Kidney epithelial cell (primary cell): ENCODE measurements around the gene FIGNL2. TPM values are rescaled to one million over a fixed set of nuclear protein-coding genes. Genes with fewer than 3 reads are reported as not detected.

Experiments
- DNase-seq: peaks from one replicate; pipeline ENCODE4 v3.0.0-alpha.2; 2010; ENCODE audit warnings: low read depth
- H3K27me3 ChIP-seq: 2 replicates; pipeline ENCODE4 v1.6.0; 2011; ENCODE audit warnings: low read length; ENCODE audit not compliant: control insufficient read depth, insufficient read depth
- H3K36me3 ChIP-seq: 2 replicates; pipeline ENCODE4 v1.5.1; 2011; ENCODE audit warnings: low read length; ENCODE audit not compliant: control insufficient read depth, insufficient read depth
- H3K4me3 ChIP-seq: 2 replicates; pipeline ENCODE4 v1.5.1; 2011; ENCODE audit warnings: low read depth, mild to moderate bottlenecking, control low read depth, low read length
- CTCF ChIP-seq: IDR thresholded peaks from 2 replicates; pipeline ENCODE4 v1.5.1; 2011; ENCODE audit warnings: mild to moderate bottlenecking, moderate library complexity, low read length, control low read depth, inconsistent platforms; ENCODE audit not compliant: insufficient read depth, poor library complexity, severe bottlenecking
- total RNA-seq: library from RNA; depleted of rRNA; stranded (reverse); fragments of >200 nt; gene quantifications from 2 replicates; pipeline ENCODE4 v1.2.3, GENCODE V29; 2015

FIGNL2 gene
- total RNA-seq, 1 donor from 2014 or later, result 2.6 TPM

GRCh38 chr12:51871918-51872688, 23.6 kb upstream of the FIGNL2 start:
- TF ChIP-seq CTCF, result no peak
- no peak for DNase-seq
- no peaks in the 10 kb centered on the region for H3K36me3 ChIP-seq
- no peak overlapping the region for H3K4me3 ChIP-seq
- peaks cover 8% of the 10 kb centered on the region for H3K27me3 ChIP-seq

DNA sequence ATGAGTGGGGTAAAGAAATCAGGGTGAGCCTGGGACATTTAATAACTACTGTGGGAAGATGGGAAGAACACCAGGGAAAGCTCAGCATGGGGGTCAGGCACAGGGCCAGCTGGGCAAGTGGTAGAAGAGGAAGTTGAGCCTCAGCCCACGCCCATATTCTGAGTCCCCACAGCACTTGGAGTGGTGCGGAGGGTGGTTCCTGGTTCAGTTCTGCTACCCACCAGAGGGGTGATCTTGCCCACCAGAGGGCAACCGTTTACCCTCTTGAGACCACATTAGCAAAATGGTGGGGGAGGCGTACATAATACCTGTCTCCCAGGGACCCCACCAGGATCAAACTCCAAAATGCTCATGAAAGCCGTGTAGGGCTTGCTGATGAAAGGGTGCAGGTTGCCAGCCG, 22.6 kb upstream of the FIGNL2 start:
- Histone ChIP-seq H3K4me3 (no peak overlapping the region), H3K36me3 (no peaks in the 10 kb centered on the region), H3K27me3 (peaks cover 8% of the 10 kb centered on the region)
- DNase-seq, result no peak
- TF ChIP-seq CTCF, result no peak

DNA sequence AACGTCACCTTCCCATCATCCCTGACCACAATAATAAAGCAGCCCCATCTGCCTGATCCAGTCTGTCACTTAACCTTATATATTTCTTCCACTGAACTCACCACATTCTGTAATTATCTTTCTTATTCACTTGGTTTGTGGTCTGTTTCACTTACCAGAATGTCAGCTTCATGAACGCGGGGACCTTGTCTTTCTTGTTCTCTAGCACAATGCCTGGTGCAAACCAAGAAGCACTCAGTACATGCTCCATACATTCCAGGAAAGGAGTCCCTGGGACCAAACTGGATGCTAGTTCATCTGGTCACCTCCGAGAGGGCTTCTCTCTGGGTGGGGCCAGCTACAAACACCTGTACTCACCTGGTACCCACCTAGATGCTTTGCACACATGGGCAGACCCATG, 22.0 kb upstream of the FIGNL2 start:
- no peak for DNase-seq
- Histone ChIP-seq H3K36me3 (no peaks in the 10 kb centered on the region), H3K27me3 (peaks cover 8% of the 10 kb centered on the region)

GRCh38 chr12:51869931-51870330, 21.4 kb upstream of the FIGNL2 start:
- H3K4me3 ChIP-seq, result no peak overlapping the region
- no peak for TF ChIP-seq CTCF
- H3K36me3 ChIP-seq, result no peaks in the 10 kb centered on the region
- no peak for DNase-seq
- peaks cover 8% of the 10 kb centered on the region for H3K27me3 ChIP-seq

More for the DNA sequence above, 22.0 kb upstream of the FIGNL2 start:
- no peak for TF ChIP-seq CTCF
- no peak overlapping the region for H3K4me3 ChIP-seq

DNA sequence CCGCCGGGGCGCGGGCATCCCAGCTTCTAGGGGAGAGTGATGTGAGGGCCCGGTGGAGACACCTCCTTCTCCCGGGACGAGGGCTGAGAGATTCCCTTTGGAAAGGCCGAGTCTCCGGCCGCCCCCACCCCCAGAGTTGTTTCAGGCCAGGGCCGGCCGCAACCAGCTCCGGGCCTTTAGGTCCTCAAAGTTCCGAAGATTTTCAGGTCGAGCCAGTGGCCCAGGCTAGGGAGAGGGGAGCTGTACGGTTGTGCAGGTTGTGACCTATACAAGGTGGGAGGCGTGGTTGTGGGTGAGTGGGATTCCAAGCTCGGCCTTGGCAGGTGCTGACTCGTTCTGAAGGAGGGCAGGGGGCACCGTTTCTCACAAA, 21.0 kb upstream of the FIGNL2 start:
- H3K4me3 ChIP-seq, result peak overlapping the region; percentile 34
- TF ChIP-seq CTCF, result no peak
- H3K27me3 ChIP-seq, result peaks cover 8% of the 10 kb centered on the region
- DNase-seq, result no peak
- no peaks in the 10 kb centered on the region for H3K36me3 ChIP-seq
